Neuronal stem cell (in vitro differentiated cells): ENCODE measurements around the gene LYST.

Experiments
- DNase-seq: peaks from one replicate; pipeline ENCODE4 v3.0.0-alpha.2; 2013; ENCODE audit warnings: low spot score
- H2AFZ ChIP-seq: one replicate; pipeline ENCODE4 v1.6.1; 2013; ENCODE audit warnings: mild to moderate bottlenecking, low read length, inconsistent platforms
- H2AK5ac ChIP-seq: 2 replicates; pipeline ENCODE4 v1.6.1; 2013; ENCODE audit warnings: low read depth, mild to moderate bottlenecking, inconsistent platforms, low read length, moderate library complexity, mixed read lengths
- H2BK120ac ChIP-seq: 2 replicates; pipeline ENCODE4 v1.6.1; 2013; ENCODE audit warnings: low read depth, mild to moderate bottlenecking, inconsistent platforms, low read length, moderate library complexity, mixed read lengths
- H2BK12ac ChIP-seq: one replicate; pipeline ENCODE4 v1.6.1; 2013; ENCODE audit warnings: low read length, inconsistent platforms
- H2BK15ac ChIP-seq: 2 replicates; pipeline ENCODE4 v1.6.1; 2013; ENCODE audit warnings: mild to moderate bottlenecking, low read length, inconsistent platforms, mixed read lengths
- H2BK5ac ChIP-seq: one replicate; pipeline ENCODE4 v1.6.1; 2013; ENCODE audit warnings: inconsistent platforms, mild to moderate bottlenecking, low read length, moderate library complexity
- H3K14ac ChIP-seq: one replicate; pipeline ENCODE4 v1.6.1; 2013; ENCODE audit warnings: low read length, inconsistent platforms
- H3K18ac ChIP-seq: 2 replicates; pipeline ENCODE4 v1.6.1; 2013; ENCODE audit warnings: low read length, inconsistent platforms
- H3K23ac ChIP-seq: 2 replicates; pipeline ENCODE4 v1.6.1; 2013; ENCODE audit warnings: low read depth, mild to moderate bottlenecking, mixed read lengths, low read length, inconsistent platforms; ENCODE audit not compliant: poor library complexity
- H3K27ac ChIP-seq: replicated peaks from 3 replicates; pipeline ENCODE4 v1.5.1; 2013; ENCODE audit warnings: low read length, inconsistent platforms
- H3K27me3 ChIP-seq, 3 experiments: 2 replicates each; pipeline ENCODE4 v1.6.1; 2013; ENCODE audit warnings: low read length in 3 of 3, mild to moderate bottlenecking in 2 of 3, inconsistent platforms in 1 of 3, low read depth in 1 of 3, mixed read lengths in 1 of 3, moderate library complexity in 1 of 3; ENCODE audit not compliant: control insufficient read depth in 3 of 3, insufficient read depth in 3 of 3
- H3K36me3 ChIP-seq, 2 donors: replicated peaks in 1 of 2; 2 replicates each; pipeline ENCODE4 v1.6.1; 2013; ENCODE audit warnings: low read length in 2 of 2; ENCODE audit not compliant: control insufficient read depth in 2 of 2, insufficient read depth in 2 of 2
- H3K4ac ChIP-seq: 2 replicates; pipeline ENCODE4 v1.6.1; 2013; ENCODE audit warnings: inconsistent platforms, mild to moderate bottlenecking, low read length, moderate library complexity
- H3K4me1 ChIP-seq, 2 donors: 1 replicate in 1 of 2; 2 replicates in 1 of 2; pipeline ENCODE4 v1.6.1; 2013; ENCODE audit warnings: low read length in 2 of 2, low read depth in 1 of 2; ENCODE audit not compliant: control insufficient read depth in 2 of 2, insufficient read depth in 1 of 2
- H3K4me2 ChIP-seq: one replicate; pipeline ENCODE4 v1.6.1; 2013; ENCODE audit warnings: mild to moderate bottlenecking, low read length, inconsistent platforms; ENCODE audit not compliant: insufficient read depth, poor library complexity, severe bottlenecking
- H3K4me3 ChIP-seq, 2 donors: 2 replicates each; pipeline ENCODE4 v1.5.1; 2013; ENCODE audit warnings: low read length in 2 of 2, mild to moderate bottlenecking in 2 of 2, inconsistent platforms in 1 of 2, moderate library complexity in 1 of 2
- H3K79me1 ChIP-seq: one replicate; pipeline ENCODE4 v1.6.1; 2013; ENCODE audit warnings: low read depth, mild to moderate bottlenecking, inconsistent platforms, low read length, moderate library complexity
- H3K9ac ChIP-seq: one replicate; pipeline ENCODE4 v1.6.1; 2013; ENCODE audit warnings: mild to moderate bottlenecking, low read depth, low read length, inconsistent platforms; ENCODE audit not compliant: poor library complexity
- H3K9me3 ChIP-seq, 2 donors: replicated peaks in 1 of 2; 2 replicates each; pipeline versions ENCODE3 to v1.6.1; 2013; ENCODE audit warnings: low read length in 2 of 2, mild to moderate bottlenecking in 2 of 2, inconsistent platforms in 1 of 2, low read depth in 1 of 2, mixed read lengths in 1 of 2, moderate library complexity in 1 of 2; ENCODE audit not compliant: control insufficient read depth in 2 of 2, insufficient read depth in 1 of 2
- H4K8ac ChIP-seq: one replicate; pipeline ENCODE4 v1.6.1; 2013; ENCODE audit warnings: low read depth, mild to moderate bottlenecking, inconsistent platforms, low read length, moderate library complexity
- H4K91ac ChIP-seq: one replicate; pipeline ENCODE4 v1.6.1; 2013; ENCODE audit warnings: low read length, low read depth, mild to moderate bottlenecking, inconsistent platforms; ENCODE audit not compliant: poor library complexity
- WGBS, 2 donors: extraction: QIAGEN DNeasy Blood & Tissue Kit; methylation state at CpG; one replicate each; pipeline ENCODE4 v1.1.7; 2013; ENCODE audit warnings: missing lambda C conversion rate in 2 of 2, mixed read lengths in 1 of 2; ENCODE audit not compliant: insufficient read length in 2 of 2, insufficient replicate concordance in 1 of 2; ENCODE audit errors: extremely low coverage in 2 of 2; 5-methylcytosine and 5-hydroxymethylcytosine counted together

Gene LYST

GRCh38 chr1:235632506-235633401 lies 234.0 kb downstream of the LYST start:
- Histone ChIP-seq H2BK120ac (no peak overlapping the region), H3K4me1 (peaks cover 7 to 12% of the 10 kb centered on the region in 2 donors), H3K9ac (no peak overlapping the region), H3K23ac (peak overlapping the region; percentile 25), H2BK5ac (no peak overlapping the region), H4K8ac (no peak overlapping the region), H4K91ac (no peak overlapping the region), H3K9me3 (no peaks in the 10 kb centered on the region), H2BK15ac (no peak overlapping the region), H3K14ac (no peak overlapping the region), H3K27ac (peak overlapping the region; percentile 42), H3K4me3 (no peak overlapping the region), H3K4ac (no peak overlapping the region), H2AK5ac (no peak overlapping the region), H3K36me3 (peaks cover 0 to 2% of the 10 kb centered on the region in 2 donors), H3K27me3 (no peaks in the 10 kb centered on the region), H3K4me2 (no peak overlapping the region), H2AFZ (no peak overlapping the region), H3K18ac (peak overlapping the region; percentile 49), H2BK12ac (no peak overlapping the region), H3K79me1 (no peaks in the 10 kb centered on the region)
- DNase-seq = no peak
- WGBS, 2 donors = no CpG with 5 or more reads among the region's 14 CpGs

- WGBS, 2 donors = no CpG with 5 or more reads among the region's 7 CpGs
- H3K27ac ChIP-seq = peak overlapping the region; percentile 50
These were observed 234.9 kb downstream of the LYST start for GRCh38 chr1:235631816-235632215.

GRCh38 chr1:235628316-235629005 lies 238.2 kb downstream of the LYST start:
- Histone ChIP-seq H3K9ac (no peak overlapping the region), H2BK12ac (no peak overlapping the region), H3K4me2 (no peak overlapping the region), H3K4ac (no peak overlapping the region), H3K18ac (no peak overlapping the region), H2AK5ac (no peak overlapping the region), H3K27ac (no peak overlapping the region), H2AFZ (no peak overlapping the region), H3K27me3 (no peaks in the 10 kb centered on the region), H2BK120ac (no peak overlapping the region), H2BK15ac (no peak overlapping the region), H4K8ac (no peak overlapping the region), H3K23ac (no peak overlapping the region), H3K14ac (no peak overlapping the region), H3K36me3 (no peaks in the 10 kb centered on the region), H4K91ac (no peak overlapping the region), H3K4me3 (no peak overlapping the region), H3K9me3 (no peaks in the 10 kb centered on the region), H3K4me1 (peaks cover 7 to 15% of the 10 kb centered on the region in 2 donors), H2BK5ac (no peak overlapping the region), H3K79me1 (no peaks in the 10 kb centered on the region)
- DNase-seq = no peak
- no CpG with 5 or more reads among the region's 10 CpGs for WGBS, 2 donors

More at GRCh38 chr1:235631816-235632215, 234.9 kb downstream of the LYST start:
- Histone ChIP-seq H3K4ac (no peak overlapping the region), H2AK5ac (no peak overlapping the region), H4K8ac (no peak overlapping the region), H3K9ac (no peak overlapping the region), H2BK5ac (no peak overlapping the region), H3K23ac (no peak overlapping the region), H2BK12ac (no peak overlapping the region), H3K4me1 (peaks cover 7 to 12% of the 10 kb centered on the region in 2 donors), H3K18ac (peak overlapping the region; percentile 62), H3K79me1 (no peaks in the 10 kb centered on the region), H2BK120ac (no peak overlapping the region), H3K4me3 (no peak overlapping the region), H3K4me2 (no peak overlapping the region), H3K27me3 (no peaks in the 10 kb centered on the region), H2BK15ac (no peak overlapping the region), H3K36me3 (no peaks in the 10 kb centered on the region), H4K91ac (no peak overlapping the region), H3K9me3 (no peaks in the 10 kb centered on the region), H2AFZ (no peak overlapping the region), H3K14ac (no peak overlapping the region)
- no peak for DNase-seq

- H2BK15ac ChIP-seq = no peak overlapping the region
- no peak overlapping the region for H2AK5ac ChIP-seq
- H3K9ac ChIP-seq = no peak overlapping the region
- no peak overlapping the region for H3K4ac ChIP-seq
- H3K23ac ChIP-seq = no peak overlapping the region
- H3K27ac ChIP-seq = no peak overlapping the region
- no peak overlapping the region for H3K4me3 ChIP-seq
- no peak for DNase-seq
- no CpG with 5 or more reads among the region's 4 CpGs for WGBS, 2 donors
- H4K91ac ChIP-seq = no peak overlapping the region
- no peak overlapping the region for H2AFZ ChIP-seq
- H3K9me3 ChIP-seq = no peaks in the 10 kb centered on the region
- H3K4me1 ChIP-seq = peaks cover 0 to 6% of the 10 kb centered on the region in 2 donors
- H2BK5ac ChIP-seq = no peak overlapping the region
- no peak overlapping the region for H2BK120ac ChIP-seq
- no peak overlapping the region for H4K8ac ChIP-seq
- no peak overlapping the region for H3K4me2 ChIP-seq
- no peak overlapping the region for H3K18ac ChIP-seq
- no peak overlapping the region for H2BK12ac ChIP-seq
- H3K14ac ChIP-seq = no peak overlapping the region
- no peaks in the 10 kb centered on the region for H3K79me1 ChIP-seq
- no peaks in the 10 kb centered on the region for H3K36me3 ChIP-seq
- H3K27me3 ChIP-seq = no peaks in the 10 kb centered on the region
These were observed 240.9 kb downstream of the LYST start for GRCh38 chr1:235625831-235626230.
